ENCODE data around the gene CFAP43.

GRCh38 chr10:104101902-104102301 lies 130.3 kb downstream of the CFAP43 start:
- TF ChIP-seq, protein P1, sequence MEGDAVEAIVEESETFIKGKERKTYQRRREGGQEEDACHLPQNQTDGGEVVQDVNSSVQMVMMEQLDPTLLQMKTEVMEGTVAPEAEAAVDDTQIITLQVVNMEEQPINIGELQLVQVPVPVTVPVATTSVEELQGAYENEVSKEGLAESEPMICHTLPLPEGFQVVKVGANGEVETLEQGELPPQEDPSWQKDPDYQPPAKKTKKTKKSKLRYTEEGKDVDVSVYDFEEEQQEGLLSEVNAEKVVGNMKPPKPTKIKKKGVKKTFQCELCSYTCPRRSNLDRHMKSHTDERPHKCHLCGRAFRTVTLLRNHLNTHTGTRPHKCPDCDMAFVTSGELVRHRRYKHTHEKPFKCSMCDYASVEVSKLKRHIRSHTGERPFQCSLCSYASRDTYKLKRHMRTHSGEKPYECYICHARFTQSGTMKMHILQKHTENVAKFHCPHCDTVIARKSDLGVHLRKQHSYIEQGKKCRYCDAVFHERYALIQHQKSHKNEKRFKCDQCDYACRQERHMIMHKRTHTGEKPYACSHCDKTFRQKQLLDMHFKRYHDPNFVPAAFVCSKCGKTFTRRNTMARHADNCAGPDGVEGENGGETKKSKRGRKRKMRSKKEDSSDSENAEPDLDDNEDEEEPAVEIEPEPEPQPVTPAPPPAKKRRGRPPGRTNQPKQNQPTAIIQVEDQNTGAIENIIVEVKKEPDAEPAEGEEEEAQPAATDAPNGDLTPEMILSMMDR (IDR thresholded peaks at IDR 0.05 in 4 of 5, conservative IDR thresholded peaks at IDR 0.05 in 1 of 5) = no peak
- no peak for TF ChIP-seq POLR2A (IDR thresholded peaks at IDR 0.05)

Measured in gastrocnemius medialis (tissue), 4 donors.